GM21786 (cell line): ENCODE results near the gene HOPX.
"Not testable (repeated sequence)": the region's sequence is repeated elsewhere in the genome, so short reads cannot be mapped to it uniquely, and the experiment has no call there.

Experiments
- ATAC-seq: cut with Tn5 transposase; IDR thresholded peaks from one replicate; pipeline ENCODE4 v1.9.1; 2021; ENCODE audit not compliant: unreplicated experiment

HOPX gene

DNA sequence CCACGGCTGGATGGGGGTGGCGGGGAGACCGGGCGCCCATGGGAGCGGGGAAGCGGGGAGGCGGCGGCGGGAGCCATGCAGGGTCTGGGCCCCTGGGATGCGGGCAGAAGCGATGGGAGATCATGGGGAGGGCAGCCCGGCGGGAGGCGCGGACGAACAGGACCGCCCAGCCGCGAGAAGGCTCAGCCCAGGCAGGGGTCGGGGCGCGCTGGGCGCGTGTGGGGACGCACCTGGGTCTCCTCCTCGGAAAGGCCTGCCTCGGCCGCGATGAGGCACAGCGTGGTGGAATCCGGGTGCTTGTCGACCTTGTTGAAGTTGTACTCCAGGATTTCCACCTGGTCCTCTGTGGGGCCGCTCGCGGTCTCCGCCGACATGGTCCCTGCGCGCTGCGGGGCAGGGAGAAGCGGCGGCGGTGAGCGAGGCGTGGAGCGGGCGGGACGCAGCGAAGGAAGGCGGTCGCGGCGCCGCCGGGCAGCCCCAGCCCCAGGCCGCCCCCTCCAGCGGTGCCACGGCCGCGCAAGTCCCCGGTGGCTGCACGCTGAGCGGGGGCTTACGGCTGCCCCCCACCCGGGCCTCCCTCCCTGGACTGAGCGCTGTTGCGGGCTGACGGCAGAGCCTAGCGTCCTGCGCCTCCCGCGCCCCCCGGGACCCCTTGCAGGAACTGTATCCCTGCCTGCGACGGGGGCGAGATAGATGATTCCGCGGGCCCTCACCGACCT, 25.3 kb downstream of the HOPX start:
- ATAC-seq: no peak

DNA sequence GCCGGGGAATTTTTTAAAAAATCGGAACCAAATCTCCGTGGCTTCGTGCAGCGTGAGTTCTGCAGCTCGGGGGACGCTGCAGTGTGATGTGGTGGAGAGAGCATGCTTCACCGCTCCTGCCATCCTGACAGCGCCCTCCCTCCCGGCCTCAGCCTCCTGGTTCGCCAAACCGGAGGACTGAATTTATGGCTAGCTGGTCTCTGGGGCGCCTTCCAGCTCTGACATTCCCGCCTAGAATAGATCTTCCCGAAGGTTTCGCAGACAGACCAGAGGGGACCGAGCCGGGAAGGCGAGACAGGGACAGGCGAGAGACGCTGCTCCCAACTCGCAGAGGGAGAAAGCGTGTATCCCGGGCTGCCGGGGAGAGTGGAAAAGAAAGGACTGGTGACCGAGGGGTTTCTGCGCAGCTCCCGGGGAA, 25.9 kb downstream of the HOPX start:
- no peak for ATAC-seq

DNA sequence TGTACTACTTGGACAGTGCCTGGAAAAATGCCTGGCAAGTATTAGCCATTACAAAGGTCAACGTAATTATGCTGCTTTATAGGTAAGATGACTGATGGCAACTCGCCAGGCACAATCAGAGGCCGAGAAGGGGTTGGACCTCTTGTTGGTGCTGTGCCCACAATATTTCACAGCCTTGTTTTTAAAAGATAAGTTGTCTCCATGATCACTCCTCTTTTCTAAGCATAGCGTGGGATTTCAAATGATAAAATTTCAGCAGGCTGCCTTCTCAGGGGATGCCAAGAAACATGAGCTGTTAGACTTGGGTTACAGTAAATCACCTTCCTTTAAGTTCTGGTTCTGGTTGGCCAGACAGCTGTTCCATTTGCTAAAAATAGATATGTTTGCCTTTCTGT, 26.9 kb downstream of the HOPX start:
- no peak for ATAC-seq

DNA sequence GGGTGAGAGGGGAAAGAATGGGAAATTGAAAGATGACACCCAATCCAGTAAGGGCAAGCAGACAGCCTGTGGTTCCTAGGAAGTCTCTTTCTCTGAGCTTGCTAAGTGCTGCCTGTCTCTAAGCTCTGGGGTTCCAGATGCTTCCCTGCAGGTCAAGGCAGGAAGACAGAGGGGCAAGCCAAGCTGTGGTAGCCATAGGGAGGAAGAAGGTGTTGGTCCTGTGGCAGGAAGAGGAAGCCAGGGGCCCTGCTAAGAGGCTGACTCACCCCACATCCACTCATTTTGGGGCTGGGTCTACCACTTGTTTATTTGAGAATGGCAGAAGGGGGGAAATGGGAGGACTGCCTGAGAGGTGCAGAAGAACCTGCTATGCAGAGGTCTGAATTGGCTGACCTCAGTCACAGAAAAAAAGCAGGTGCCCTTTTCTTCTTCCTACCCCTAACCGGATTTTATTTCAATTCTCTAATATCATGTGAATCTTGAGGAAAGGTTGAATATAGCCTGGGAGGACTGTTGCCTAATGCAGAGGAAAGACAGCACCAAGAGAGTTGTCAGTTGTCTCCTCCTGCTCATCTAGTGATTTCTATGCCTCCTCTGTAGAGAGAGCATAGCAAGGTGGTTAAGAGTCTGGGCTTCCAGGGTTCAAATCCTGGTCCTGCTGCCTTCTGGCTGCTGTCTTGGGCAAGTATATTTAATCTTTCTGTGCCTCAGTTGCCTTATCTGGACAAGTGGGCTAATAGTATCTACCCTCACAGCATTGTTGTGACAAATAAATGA, 27.4 kb downstream of the HOPX start:
- ATAC-seq: no peak

DNA sequence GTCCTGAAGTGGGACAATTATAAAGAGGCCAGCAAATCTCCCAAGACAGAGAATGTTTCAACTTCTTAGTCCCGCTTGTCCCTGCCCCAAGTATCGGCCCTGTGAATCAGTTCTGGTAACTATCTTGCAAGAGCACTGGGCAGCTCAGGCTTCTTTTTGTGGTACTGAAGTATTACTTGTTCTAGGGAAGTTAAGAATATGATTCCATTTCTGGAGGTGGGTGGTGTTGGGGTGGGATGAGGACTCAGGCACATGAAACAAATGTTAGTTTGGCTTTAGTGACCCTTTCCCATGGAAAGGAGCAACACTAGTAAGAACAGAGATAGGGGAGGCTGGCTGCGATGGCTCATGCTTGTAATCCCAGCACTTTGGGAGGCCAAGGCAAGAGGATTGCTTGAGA, 28.9 kb downstream of the HOPX start:
- no peak for ATAC-seq

DNA sequence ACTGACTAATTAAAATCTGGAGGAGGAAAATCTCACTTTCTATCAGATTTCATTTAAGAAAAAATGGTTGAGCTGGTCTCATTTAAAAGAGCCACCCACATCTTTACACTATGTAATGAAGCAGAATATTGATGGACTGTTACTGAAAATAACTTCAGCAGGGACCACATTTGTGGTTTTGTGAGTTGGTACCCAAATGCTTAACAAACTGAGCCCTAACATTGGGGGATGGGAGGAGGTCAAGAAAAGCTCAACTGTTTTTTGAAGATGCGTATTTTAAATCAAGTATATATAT, 30.1 kb downstream of the HOPX start:
- ATAC-seq: no peak

DNA sequence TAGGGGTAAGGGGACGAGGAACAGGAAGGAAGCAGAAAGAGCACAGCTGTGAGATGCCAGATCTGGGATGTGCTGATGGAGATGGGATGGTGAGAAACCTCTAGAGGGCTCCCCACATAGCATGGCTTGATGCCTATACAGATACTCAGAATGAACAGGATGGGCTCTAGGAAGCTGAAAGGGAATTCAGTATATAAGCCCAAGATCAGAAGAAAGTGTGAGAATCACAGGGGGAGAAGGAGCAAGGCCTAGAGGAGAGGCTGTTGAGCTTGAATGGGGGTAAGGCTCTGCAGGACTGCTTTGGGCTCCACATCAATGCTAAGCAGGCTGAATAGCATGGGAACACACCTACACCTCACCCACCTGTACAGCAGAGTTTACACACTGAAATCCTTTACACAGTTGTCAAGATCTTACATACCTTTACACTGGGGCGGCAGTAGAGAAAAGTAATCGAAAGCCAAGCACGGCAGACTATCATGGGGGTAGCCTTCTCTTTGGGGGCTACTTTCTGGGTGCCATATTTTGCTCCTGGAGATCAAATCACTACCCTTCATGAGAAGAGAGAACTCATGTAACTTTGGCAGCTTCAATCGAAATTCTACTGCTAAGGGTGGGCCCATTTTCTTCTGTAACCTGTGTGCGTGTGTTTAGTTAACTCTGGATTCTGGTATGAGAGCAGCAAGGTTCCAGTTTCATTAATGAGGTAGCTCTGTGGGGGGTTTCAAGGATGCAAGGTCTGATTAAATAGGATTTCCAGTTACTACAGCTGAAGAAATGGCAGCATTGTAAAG, 30.6 kb downstream of the HOPX start:
- no peak for ATAC-seq

DNA sequence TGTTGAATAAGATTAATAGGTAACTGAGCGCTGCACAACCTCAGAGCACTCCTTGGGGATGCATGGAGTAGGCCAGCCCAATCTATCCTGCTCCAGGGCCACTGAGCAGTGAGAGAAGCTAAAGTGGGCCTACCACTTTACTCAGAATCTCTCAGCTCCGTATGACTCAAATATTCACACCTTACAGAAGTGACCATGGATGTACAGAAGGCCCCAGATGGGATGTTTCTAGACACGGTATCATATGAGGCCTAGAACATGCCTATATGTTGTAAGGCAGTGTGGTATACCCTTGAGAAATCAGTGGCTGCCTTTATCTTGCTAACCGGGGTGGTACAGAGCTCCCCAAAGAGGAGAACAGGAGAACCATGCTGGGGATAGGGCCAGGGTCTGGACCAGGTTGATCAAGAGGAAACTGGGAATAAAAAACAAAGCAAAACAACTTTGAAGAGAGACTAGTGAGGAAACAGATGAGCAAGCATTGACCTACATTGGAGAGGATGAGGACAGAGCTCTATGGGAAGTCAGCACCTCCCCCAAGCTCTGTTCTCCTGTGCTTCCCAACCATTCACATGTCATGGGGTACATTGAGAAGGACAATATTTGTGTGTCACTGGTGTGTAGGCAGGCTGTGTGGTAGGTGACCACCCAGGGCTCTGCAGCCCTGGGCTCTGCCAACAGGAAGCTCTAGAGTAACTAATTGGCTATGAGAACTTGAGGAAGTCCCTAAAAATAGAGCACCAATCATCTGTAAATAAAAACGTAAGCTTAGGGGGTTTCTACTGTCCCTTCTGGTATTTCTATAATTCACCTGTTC, 31.4 kb downstream of the HOPX start:
- ATAC-seq: no peak

DNA sequence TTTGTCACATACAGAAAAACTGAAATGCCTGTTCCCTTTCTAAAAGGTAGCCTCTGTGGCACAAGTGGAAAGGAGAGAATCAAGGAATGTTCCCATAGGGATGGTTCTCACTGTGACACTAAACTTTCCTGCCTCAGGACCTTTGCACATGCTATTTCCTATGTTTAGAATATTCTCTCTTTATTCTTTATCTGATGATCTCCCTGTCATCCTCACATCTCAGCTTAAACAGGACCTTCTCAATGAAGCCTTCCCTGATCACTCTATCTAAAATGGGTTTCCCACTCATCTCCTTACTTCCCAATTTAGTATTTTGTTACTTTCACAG, 32.3 kb downstream of the HOPX start:
- no peak for ATAC-seq

DNA sequence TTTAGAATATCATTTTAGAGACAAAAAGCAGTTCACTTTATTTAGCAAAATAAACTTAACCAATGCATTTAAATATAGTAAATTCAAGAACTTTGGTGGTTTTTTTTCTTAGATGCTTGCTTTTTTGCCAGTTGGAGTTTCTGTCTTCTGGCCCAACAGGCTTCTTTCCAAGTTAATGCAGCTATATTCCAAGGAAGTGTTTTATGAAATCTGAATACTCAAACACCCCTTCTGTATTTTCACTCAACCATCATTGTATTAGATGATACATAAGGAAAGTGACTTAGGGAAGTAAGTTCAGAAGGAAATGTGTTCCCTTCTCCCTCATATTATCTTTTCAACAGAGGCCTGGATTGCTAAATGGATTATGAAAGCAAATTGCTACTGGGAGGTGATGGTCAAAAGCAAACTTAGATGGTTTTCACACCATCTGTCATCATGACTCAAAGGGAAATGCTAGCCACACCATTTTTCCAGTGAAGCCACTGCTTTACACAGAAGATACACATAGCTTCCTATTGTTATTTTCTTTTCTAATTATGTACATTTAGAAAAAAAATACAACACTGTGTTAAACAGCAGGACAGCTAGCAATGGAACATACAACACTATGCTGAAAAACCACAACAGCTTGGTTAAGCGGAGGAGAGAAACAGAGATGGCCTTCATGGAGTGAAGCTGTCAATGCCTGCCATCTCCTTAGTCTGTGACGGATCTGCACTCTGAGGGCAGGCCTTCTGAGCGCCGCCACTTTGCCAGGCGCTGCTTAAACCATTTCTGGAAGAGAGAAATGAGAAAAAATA, 32.9 kb downstream of the HOPX start:
- ATAC-seq: no peak

DNA sequence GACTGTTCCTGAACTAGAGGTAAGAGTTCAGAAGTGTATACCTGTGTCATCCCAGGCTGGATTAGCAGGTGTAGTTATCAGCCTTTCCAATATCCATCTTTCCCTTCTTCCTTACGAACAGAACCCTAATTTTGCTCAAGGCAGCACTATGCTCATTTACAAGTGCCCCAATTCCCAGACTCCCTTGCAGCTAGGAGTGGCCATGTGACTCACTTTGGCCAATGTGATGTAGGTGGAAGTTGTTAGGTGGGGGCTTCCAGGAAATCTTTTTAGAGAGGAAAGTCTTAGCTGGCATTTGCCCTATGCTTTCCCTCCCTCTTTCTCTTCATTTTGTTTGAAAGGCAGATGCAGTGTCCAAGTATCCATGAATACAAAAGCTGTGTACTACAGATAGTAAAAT, 34.8 kb downstream of the HOPX start:
- no peak for ATAC-seq

DNA sequence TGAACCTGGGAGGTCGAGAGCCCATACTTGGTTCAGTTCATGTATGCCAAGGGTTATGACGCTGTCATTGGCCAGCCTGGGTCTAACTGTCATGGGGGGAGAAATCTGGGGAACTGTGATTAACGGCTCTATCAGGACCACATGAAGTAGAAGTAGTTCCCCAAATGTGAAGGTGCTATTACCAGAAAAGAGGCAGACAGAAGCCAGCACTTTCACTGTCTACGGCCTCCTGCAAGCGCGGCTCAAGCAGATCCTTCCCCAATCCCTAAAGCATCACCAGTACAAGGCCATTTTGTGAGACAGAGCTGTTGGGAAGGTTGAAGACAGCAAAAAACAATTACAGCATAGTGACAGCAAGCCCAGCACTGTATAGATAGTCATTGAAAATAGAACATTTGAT, 37.5 kb downstream of the HOPX start:
- ATAC-seq: no peak

DNA sequence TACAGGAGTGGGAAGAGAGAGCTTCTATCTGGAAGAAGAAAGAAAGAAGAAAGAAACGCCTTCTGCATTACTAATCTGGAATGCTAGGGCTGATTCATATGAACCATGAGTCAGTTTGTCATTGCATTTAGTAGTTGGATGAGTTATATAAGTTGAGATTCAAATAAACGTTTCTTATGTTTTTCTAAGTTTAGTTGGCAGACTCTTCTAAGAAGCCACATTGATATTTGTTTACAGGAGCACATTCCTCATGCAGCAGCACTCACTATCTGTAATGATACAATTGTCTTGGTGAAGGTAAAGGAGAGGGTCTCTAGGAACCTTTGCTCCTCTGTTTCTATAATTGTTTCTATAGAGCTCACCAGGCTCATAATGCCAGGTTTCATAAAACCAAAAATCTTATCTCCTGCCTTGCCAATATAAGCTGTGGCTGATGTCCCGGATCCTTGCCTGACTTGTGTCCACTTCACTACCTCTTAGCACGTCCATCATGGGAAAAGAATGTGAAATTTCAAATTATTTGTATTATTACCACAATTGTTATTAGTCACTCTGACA, 39.5 kb downstream of the HOPX start:
- no peak for ATAC-seq

DNA sequence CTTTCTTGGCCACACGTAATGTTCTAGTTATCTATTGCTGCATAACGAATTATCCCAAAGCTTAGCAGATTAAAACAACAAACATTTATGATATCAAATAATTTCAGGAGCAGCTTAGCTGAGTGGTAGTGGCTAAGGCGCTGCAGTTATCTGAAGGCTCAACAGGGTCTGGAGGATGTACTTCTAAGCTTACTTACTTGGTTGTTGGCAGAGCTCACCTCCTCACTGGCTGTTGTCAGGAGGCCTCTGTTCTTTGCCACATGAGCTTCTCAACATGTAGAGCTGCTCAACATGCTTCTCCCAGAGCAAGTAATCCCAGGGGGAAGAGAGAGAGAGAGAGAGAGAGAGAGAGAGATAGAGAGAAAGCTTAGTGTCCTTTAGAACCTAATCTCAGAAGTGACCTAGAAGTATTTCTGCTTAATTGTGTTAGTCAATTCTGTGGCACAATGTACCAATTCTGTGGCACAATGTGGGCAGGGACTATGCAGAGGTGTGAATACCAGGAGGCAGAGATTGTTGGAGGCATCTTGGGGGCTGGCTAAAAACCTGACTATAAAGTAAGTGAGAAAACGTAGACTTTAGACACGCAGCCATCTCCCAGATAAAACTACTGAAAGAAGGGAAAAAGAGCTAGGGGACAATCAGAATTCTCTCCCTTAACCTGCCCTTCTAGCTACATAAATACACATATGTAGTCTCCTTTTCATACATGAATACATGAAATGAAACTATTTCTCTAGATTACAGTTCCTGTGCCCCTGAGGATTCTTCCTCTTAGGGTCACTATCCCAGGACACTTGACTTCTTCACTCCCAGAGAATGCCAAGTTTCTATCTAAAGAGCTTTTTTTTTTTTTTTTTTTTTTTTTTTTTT, 40.2 kb downstream of the HOPX start:
- ATAC-seq: no peak

DNA sequence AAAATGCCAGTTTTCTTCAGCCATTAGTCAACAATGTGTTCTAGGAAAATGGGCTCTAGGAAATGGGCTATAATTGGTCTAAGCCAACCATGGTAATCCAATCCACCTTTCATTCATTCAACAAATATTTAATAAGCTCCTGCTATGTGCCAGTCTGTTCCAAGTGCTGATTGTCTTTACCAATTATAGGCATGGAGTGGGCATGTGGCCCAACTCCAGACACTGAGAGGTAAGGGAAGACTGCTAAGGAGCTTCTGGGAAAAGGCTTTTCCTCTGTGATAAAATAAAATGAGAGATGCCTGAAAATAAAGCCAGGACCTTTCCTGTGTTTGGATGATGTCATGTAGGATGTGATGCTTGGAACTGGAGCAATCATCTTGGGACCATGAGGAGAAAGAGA, 43.3 kb downstream of the HOPX start:
- no peak for ATAC-seq

DNA sequence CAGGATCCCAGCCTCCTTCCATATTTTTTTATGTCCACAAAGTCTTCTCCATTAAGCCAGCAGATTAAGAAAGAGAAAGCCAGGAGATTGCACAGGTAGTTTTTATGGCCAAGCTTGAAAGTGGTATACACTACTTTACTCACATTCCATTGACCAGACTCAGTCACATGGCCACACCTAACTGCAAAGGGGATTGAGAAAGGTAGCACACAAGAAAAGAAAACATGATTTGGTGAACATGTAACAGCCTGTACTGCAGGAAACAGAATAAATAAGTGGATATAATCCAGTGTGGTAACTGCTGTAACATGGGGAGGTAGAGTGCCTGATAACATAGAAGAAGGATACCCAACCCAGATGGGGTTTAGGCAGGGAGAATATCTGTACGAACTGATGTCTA, 43.9 kb downstream of the HOPX start:
- ATAC-seq: no peak

DNA sequence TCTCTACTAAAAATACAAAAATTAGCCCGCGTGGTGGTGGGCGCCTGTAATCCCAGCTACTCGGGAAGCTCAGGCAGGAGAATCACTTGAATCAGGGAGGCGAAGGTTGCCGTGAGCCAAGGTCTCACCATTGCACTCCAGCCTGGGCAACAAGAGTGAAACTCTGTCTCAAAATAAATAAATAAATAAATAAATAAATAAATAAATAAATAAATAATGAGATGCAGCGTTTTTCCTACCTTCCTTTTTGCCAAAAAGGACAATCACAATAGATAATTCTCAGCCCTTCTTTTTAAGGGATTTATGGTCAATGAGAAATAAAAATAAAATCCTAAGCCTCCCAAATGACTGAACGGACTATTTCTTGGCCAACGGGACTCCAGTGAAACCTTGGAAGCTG, 46.1 kb downstream of the HOPX start:
- ATAC-seq: not testable (repeated sequence)

DNA sequence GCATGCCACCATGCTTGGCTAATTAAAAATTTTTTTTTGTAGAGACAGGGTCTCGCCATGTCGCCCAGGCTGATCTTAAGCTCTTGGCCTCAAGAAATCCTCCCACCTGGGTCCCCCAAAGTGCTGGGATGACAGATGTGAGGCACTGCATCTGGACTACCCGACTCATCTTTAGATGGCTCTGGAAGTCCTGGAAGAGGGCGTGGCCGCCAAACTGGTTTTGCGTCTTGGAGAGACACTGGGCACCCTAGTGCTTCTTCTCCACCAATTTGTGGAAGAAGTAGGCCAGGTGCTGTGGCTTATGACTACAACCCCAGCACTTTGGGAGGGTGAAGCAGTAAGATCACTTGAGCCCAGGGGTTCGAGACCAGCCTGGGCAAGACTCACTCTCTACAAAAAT, 47.6 kb downstream of the HOPX start:
- no peak for ATAC-seq
